ENCODE data around the gene PDE7B. TPM values are rescaled to one million over a fixed set of nuclear protein-coding genes. Genes with fewer than 3 reads are reported as not detected.

PDE7B gene
- total and polyA plus RNA-seq, 2 of the 8 experiments (the other 6 are each of a cell fraction or from before 2014, with no cell fraction given), result not detected

- no peak overlapping the region for H2BK12ac ChIP-seq (ENCODE audit: low read depth, low read length)
- no peaks in the 10 kb centered on the region for H3K79me2 ChIP-seq (ENCODE audit: control insufficient read depth in 1 of 2, insufficient read depth in 2 of 2, low read length in 2 of 2)
- no peaks in the 10 kb centered on the region for H3K27me3 ChIP-seq (replicated peaks in 1 of 4; ENCODE audit: control insufficient read depth in 3 of 4, extremely low read depth in 1 of 4, insufficient read depth in 3 of 4, low read length in 3 of 4)
- H3K36me3 ChIP-seq (ENCODE audit: control insufficient read depth in 2 of 4, insufficient read depth in 4 of 4, low read length in 3 of 4), result no peaks in the 10 kb centered on the region
- no peak overlapping the region for H2BK20ac ChIP-seq (ENCODE audit: low read length)
- ChIA-PET POLR2A (ENCODE audit: partially characterized antibody) (no interaction called here), CTCF (ENCODE audit: partially characterized antibody) (interaction anchor here (0.7 to 1.5 kb wide), 2 partner anchors 81 to 99 kb away, joined by 3 to 4 read pairs; no protein-coding TSS in a partner anchor)
- TF ChIP-seq JUND (IDR thresholded peaks at IDR 0.05; ENCODE audit: low read length), result no peak
- WGBS, 2 experiments (ENCODE audit: extremely low coverage in 1 of 2, insufficient coverage in 1 of 2, insufficient read length in 1 of 2, insufficient replicate concordance in 2 of 2, low coverage in 1 of 2, low lambda C conversion rate in 2 of 2, missing lambda C conversion rate in 1 of 2), result 91% methylated on average over 5 of the region's 5 CpGs; no CpG with 5 or more reads in 1 of the 2 experiments
- H3K4ac ChIP-seq (replicated peaks; ENCODE audit: insufficient read length, low read depth, low read length), result no peak overlapping the region
- no peak overlapping the region for H2AFZ ChIP-seq (ENCODE audit: low read length)
- no peak overlapping the region for H3K27ac ChIP-seq (ENCODE audit: low read depth, low read length)
- no peak overlapping the region for H3K14ac ChIP-seq (ENCODE audit: insufficient read length)
- no peak overlapping the region for H3K23ac ChIP-seq (ENCODE audit: insufficient read length)
- H3K4me1 ChIP-seq (replicated peaks in 1 of 4; ENCODE audit: control insufficient read depth in 3 of 4, insufficient read depth in 4 of 4, low read length in 3 of 4), result no peaks in the 10 kb centered on the region
- no peaks in the 10 kb centered on the region for H3K9me3 ChIP-seq (ENCODE audit: insufficient read depth in 2 of 2, low read depth in 1 of 2, low read length in 1 of 2)
- H4K5ac ChIP-seq (ENCODE audit: insufficient read length, low read depth, low read length), result no peak overlapping the region
- no peak overlapping the region for H3K4me2 ChIP-seq (ENCODE audit: insufficient read depth in 1 of 2, low read depth in 2 of 2, low read length in 2 of 2)
- H4K20me1 ChIP-seq (replicated peaks in 1 of 2; ENCODE audit: control insufficient read depth in 1 of 2, insufficient read depth in 2 of 2, low read length in 2 of 2), result no peaks in the 10 kb centered on the region
- no peak overlapping the region for H2AK5ac ChIP-seq (ENCODE audit: low read depth, low read length)
- H3K18ac ChIP-seq (ENCODE audit: extremely low read depth, low read length), result no peak overlapping the region
- no peak overlapping the region for H3K9ac ChIP-seq (replicated peaks in 1 of 4; ENCODE audit: extremely low read depth in 1 of 4, low read depth in 3 of 4, low read length in 3 of 4)
- no peaks in the 10 kb centered on the region for H3K79me1 ChIP-seq (ENCODE audit: low read depth, low read length)
- no peak overlapping the region for H3K4me3 ChIP-seq (ENCODE audit: extremely low read depth in 1 of 4, insufficient read depth in 2 of 4, low read depth in 3 of 4, low read length in 4 of 4)
- H3K23me2 ChIP-seq (ENCODE audit: low read depth, low read length), result no peaks in the 10 kb centered on the region
- FAIRE-seq, result no peak
- H2BK15ac ChIP-seq (ENCODE audit: low read length), result no peak overlapping the region
- H2BK5ac ChIP-seq (ENCODE audit: low read depth, low read length), result no peak overlapping the region
- H4K91ac ChIP-seq (replicated peaks; ENCODE audit: insufficient read length, low read length), result no peak overlapping the region
- DNase-seq (ENCODE audit: low read depth in 1 of 2, low spot score in 2 of 2), result no peak
- no peak overlapping the region for H4K8ac ChIP-seq (ENCODE audit: extremely low read depth, insufficient read depth, low read length)
- no peak overlapping the region for H2BK120ac ChIP-seq (replicated peaks; ENCODE audit: low read depth, low read length)
- H3K56ac ChIP-seq (replicated peaks; ENCODE audit: insufficient read length, low read depth, low read length), result no peak overlapping the region
These were observed 282.8 kb downstream of the PDE7B start for GRCh38 chr6:136134268-136134667.

Measured in H1 (cell line).